GM18907 (cell line): Measurements from ENCODE around the gene CAPN5.
"Not testable (repeated sequence)": the region's sequence is repeated elsewhere in the genome, so short reads cannot be mapped to it uniquely, and the experiment has no call there.

Experiments used
- ATAC-seq: cut with Tn5 transposase; IDR thresholded peaks from one replicate; pipeline ENCODE4 v1.9.1; 2021; ENCODE audit warnings: mild to moderate bottlenecking, moderate library complexity; ENCODE audit not compliant: unreplicated experiment

Gene CAPN5

DNA sequence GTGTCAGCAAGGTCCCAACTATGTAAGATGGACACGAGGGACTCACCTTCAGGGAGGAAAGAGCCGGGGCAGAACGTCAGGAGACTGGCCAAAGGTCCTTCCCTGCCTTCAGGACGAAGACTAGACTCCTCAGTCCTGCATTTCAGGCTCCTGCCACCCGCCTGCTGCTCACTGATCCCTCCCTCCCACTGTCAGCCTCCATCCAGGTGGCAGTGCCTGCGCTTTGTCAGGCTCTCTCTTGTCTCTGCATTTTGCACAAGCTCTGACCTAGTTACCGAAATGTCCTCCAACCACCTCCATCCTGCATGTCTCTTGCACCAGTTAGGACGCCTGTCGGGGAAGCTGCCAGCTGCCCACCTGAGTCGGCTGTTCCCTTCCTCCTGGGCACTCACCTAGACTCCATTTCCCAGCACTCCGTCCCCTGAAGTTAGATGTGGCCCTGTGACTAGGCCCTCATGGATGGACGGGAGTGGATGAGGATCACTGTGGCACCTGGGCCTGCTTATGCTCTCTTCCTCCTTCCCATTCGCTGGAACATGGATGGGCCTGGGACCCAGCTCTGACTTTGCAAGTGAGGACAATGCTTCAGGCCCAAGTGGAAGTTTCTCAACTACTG lies 24.6 kb upstream of the CAPN5 start:
- no peak for ATAC-seq

DNA sequence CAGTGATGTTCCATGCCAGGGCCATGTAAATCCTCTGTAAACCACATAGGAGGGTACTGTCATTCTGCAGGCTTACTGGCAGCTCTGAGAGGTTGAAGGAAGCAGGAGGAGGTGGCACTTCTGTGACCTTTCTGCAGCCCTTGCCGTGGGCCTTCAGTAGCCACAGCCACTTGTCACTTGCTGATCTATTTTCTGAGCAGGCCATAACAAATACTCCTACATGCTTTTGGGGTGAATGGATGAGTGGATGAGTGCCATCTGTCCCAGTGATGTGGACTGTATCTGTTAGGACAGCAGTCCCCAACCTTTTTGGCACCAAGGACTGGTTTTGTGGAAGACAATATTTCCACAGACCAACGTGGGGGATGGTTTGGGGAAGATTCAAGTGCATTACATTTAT lies 22.4 kb upstream of the CAPN5 start:
- no peak for ATAC-seq

DNA sequence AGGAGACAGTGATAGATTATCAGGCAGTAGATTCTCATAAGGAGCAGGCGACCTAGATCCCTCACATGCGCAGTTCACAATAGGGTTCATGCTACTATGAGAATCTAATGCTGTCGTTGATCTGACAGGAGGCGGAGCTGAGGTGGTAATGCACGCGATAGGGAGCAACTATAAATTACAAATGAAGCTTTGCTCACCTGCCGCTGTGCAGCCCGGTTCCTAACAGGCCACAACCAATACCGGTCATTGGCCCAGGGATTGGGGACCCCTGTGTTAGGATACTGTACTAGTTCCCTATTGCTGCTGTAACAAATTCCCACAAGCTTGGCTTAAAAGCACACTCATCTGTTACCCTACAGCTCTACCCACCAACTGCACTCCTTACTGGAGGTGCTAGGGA lies 21.9 kb upstream of the CAPN5 start:
- no peak for ATAC-seq

DNA sequence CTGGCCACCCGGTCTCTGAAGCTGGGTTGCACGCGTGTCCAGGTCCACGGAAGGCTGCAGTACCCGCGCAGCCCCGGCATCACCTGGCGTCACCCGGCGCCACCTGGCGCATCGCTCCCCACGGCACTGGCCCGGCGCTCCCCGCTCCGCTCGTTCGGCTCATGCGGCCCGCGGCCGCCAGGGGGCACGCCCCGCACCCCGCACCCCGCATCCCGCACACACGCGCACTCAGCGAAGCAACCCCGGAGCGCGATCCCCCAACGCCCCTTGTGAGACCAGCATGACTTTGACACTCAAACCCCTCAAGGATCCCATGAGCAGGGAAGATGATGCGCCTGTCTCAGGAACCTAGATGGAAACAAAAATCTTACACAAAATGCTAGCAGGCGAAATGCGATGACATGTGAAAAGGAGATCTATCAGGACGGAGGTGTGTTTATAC lies 20.7 kb upstream of the CAPN5 start:
- no peak for ATAC-seq

DNA sequence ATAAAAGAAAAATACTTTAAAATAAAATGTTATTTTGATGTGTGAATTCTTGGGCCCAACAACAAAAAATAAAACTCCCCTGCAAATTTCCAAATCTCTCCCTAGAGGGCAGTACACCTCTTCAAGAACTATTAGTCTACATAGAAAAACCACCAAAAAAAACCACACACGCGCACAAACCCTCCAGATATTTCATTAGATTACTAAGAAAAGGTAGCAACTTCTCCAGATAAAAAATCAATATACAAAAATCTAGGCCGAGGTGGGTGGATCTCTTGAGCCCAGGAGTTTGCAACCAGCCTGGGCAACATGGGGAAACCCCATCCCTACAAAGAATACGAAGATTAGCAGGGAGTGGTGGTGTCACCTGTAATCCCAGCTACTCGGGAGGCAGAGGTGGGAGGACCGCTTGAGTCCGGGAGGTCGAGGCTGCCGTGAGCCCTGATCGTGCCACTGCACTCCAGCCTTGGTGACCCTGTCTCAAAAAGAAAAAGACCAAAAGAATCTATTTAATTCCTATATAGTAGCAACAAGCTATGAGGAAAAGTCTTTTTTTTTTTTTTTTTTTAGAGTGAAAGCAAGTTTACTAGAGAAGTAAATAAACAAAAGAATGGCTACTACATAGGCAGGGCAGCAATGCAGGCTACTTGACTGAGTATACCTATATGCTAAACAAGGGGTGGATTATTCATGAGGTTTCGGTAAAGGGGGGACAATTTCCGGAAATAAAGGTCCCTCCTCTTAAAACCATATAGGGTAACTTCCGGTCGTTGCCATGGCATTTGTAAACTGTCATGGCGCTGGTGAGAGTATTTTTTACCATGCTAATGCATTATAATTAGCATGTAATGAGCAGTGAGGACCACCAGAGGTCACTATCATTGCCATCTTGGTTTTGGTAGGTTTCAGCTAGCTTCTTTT lies 19.5 kb upstream of the CAPN5 start:
- ATAC-seq = peak; percentile 82

DNA sequence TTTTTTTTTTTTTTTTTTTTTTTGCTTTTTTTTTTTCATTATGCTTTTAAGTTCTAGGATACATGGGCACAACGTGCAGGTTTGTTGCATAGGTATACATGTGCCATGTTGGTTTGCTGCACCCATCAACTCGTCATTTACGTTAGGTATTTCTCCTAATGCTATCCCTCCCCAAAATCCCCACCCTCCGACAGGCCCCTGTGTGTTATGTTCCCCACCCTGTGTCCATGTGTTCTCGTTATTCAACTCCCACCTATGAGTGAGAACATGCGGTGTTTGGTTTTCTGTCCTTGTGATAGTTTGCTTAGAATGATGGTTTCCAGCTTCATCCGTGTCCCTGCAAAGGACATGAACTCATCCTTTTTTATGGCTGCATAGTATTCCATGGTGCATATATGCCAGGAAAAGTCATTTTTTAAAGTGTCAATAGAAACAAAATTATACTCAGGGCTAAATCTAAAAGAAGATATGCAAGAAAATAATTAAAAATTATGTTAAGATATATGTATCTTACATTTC lies 18.8 kb upstream of the CAPN5 start:
- ATAC-seq = not testable (repeated sequence)

DNA sequence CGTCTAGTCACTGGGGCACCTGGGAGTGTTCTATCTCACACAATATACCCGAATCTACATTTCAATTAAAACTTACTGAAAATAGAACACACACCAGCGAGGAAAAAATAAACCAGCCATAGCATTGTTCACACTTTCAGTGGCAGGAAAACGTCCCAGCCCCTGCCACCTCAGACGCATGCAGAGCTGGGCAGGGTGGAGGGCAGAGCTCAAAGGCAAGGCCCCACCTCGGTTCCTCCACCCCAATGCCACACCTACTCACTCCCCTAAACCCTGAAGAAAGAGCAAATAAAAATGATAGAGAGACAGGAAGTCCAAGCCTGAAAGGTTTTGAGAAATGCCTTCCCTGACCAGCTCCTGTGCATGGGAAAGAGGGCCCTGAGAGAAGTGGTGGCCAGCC lies 17.7 kb upstream of the CAPN5 start:
- ATAC-seq = no peak

DNA sequence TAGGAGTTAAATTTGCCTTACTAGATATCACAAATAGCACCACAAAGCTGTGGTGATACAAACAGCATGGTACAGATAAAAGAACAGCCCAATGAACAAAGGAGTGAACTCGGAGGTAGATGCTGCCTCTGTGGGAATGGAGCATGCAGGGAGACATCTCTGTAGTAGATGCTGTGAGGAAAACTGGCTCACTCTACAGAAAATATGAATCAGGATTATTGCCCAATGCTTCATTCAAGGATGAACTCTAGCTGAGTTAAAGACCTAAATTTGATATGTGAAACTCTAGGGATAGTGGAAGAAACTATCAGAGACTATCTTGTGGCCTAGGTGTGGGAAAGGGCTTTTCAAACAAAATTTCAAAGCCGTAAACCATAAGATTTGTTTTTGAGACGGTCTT lies 15.3 kb upstream of the CAPN5 start:
- no peak for ATAC-seq

DNA sequence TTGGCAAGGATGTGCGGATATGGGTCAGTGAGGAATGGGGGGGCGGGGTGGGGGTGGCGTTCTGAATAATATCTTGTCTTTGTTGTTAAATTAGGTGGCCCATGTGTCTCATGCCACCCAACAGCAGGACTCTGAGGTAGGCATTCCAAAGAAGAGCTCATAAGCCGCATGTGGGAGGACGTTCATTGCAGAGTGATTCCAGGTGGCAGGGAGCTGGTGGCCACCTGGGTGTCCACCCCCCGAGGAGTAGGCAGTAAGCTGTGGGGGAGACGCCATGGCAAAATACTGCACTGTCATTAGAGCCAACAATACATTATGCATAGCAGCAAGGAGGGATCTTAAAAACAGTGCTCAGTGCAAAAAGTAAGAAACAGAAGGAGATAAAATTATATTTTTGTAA lies 14.3 kb upstream of the CAPN5 start:
- no peak for ATAC-seq

DNA sequence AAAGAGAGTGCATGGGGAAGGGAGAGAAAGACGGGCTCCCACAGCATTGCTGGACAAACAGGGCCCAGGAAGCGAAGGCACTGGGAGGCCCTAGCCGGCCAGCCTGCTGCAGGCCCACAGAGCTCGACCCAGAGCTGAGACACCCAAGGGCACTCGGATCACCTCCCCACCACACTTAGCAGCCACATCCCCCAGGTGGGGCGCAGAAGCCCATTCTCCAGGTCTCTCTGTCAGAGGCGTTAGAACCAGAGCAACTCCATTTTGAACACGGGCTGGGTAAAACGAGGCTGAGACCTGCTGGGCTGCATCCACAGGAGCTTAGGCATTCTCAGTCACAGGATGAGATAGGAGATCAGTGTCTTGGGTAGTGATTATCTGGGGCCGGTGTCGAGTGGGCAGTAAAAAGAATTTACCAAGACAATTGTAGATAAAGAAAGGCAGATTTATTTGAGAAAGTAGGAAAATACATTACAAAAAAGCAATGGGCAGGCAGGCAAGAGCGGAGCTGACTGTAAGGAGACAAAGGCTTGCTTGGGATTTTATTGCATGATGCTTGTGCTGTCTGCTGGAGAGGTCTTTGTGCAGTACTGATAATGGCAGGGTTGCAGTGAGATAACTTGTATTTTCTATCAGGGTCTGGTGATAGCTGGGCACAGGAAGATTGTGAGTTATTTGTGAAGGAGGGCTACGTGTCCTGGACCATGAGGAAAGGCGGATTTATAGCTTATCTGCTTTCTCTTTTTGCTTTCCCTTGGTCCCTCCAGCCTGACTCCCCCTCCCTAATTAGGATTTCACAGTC lies 13.4 kb upstream of the CAPN5 start:
- ATAC-seq = no peak

DNA sequence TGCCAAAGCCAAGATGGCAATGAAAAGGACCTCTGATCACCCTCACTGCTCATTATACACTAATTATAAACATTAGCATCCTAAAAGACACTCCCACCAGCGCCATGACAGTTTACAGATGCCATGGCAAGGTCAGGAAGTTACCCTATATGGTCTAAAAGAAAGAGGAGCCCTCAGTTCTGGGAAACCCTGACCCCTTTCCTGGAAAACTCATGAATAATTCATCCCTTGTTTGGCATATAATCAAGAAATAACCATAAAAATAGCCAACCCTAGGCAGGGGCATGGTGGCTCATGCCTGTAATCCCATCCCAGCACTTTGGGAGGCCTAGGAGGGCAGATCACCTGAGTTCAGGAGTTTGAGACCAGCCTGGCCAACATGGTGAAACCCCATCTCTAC lies 12.7 kb upstream of the CAPN5 start:
- no peak for ATAC-seq

DNA sequence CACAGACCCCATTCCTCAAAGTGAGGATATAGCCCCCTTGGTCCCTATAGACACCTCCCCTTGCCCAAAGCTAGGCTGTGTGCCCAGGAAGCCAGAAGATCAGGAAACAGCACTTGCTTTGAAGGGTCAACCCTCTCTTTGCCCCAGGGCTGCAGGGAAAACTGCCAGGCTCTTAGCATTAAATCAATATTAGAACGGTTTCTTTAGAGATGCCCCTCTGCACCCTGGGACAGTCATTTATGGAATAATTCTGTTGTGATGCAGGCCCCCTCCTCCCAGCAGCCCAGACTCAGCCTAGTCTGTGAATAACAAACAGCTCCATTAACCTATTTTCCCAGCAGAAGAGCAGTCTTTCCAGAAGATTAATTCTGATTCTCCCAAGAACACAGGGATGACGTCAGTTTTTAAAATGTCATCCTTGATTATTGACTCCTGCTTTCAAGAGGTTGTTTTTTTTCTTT lies 11.6 kb upstream of the CAPN5 start:
- no peak for ATAC-seq

DNA sequence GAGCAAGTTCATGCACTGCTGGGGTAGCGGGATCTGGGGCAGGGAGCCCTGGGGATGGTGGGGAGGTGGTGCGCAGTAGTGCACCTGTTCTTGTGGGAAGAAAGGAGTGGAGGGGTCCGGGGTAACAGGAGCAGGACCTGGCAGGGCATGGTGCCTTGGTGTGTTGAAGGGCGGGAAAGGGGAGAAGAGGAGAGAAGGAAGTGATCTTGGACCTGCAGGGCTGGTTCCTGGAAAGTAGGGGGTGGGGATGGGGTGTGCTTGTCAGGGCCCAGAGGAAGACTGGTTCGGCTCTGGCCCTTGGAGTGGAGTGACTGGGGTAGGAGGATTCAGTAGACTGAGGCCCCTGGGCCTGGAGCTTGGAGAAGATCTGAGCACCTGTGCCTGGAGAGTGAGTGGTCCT lies 10.9 kb upstream of the CAPN5 start:
- ATAC-seq = no peak

DNA sequence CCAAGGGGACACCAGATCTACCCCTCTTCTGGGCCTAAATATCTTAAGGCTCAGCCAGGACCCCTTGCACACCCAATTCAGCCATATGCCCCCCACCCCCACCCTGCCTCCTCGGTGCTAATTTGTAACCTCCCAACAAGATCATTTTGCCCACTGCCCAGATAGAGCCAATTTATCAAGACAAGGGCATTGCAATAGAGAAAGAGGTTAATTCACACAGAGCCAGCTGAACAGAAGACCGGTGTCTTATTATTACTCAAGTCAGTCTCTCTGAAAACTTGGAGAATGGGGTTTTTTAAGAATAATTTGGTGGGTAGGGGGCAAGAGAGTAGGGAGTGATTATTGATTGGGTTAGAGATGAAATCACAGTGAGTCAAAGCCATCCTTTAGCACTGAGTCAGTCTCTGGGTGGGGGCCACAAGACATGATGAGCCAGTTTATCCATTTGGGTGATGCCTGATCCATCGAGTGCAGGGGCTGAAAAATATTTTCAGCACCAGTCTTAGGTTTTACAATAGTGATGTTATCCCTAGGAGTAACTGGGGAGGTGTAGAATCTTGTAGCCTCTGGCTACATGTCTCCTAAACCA lies 9.9 kb upstream of the CAPN5 start:
- no peak for ATAC-seq

DNA sequence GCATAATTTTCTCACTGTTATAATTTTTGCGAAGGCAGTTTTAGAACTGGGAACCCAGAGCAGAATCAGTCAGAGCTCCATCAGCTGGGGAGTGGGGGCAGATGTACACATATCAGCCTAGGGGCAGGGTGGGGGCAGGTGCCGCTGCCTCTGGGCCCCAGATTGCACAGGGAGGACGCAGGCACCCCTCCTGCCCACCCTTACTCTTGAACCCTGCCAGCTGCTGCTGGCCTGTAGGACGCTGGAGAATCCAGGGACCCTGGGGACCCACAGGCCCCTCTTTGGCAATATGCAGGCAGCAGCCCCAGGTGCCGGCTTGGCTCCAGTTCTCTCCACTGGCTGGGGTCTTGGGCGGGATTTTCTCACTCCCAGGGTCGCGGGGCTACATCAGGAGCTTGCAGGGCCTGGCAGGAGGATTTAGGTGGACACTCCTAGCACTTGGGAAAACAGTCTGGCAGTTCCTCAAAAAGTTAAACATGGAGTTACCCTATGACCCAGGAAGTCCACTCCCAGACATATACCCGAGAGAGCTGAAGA lies 8.8 kb upstream of the CAPN5 start:
- no peak for ATAC-seq

DNA sequence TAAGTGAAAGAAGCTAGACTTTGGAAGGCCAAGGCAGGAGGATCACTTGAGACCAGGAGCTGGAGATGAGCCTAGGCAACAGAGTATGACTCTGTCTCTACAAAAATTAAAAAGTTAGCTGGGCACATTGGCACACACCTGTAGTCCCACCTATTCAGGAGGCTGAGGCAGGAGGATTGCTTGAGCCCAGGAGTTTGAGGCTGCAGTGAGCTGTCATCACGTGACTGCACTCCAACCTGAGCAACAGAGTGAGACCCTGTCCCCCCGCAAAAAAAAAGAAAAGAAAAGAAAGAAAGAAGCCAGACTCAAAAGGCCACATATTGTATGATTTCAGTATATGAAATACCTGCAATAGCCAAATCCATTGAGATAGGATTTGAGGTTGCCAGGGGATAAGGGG lies 7.9 kb upstream of the CAPN5 start:
- ATAC-seq = no peak

DNA sequence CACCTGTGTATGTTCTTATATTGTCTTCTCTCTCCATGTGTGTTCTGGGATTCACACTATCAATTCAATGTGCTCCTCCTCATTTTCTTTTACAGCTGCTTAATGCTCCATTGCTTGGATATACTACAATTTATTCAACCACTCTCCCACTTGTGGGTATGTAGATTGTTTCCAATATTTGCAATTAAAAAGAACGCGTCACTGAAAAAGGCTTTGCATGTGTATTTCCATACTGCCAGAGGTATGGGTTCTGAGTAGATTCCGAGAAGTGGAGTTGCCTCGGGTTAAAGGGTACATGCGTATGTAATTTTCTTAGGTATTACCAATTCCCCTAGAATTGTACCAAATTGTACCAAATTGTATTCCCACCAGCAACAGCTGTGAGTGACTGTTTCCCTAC lies 7.0 kb upstream of the CAPN5 start:
- ATAC-seq = no peak

DNA sequence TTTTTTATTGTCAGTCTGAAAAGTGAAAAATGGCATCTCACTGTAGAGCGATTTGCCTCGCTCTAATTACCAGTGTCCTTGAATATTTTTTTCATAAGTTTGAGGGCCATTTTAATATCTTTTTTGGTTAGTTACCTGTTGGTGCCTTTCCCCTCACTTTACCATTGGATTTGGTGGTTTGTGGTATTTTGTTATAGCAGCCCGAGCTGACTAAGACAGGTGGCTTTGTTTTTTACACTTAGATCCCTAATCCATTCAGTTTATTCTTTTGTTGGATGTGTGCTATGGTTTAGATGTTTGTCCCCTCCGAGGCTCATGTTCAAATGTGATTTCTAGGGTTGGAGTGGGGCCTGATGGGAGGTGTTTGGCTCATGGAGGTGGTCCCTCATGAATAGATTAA lies 6.5 kb upstream of the CAPN5 start:
- no peak for ATAC-seq

DNA sequence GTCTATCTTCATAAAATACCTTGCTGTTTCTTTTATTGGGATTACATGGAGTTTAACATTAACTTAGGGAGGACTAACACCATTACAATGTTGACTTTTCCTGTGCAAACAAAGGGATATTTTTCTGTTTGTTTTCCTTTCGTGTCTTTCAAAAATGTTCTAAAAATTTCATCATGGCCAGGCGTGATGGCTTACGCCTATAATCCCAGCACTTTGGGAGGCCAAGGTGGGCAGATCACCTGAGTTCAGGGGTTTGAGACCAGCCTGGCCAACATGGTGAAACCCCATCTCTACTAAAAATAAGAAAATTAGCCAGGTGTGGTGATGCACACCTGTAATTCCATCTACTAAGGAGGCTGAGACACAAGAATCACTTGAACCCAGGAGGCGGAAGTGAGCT lies 5.5 kb upstream of the CAPN5 start:
- ATAC-seq = not testable (repeated sequence)

DNA sequence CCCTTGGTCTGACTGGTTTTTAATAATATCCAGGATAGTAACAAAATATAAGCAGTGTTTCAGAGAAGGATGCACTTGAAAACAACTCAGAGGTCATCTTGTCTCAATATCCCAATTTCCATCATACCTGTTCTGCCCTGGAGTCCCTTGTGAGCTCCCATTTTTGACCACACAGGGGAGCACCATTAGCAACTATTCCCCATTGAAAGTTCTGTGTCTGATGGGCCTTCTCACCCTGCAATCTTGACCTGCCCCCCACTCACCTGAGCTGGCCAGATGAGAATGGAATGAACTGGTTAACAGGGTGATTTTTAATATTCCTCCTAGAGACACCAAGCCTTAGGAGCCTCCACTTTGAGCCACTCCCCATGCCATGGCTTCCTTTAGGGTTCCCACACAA lies 3.8 kb upstream of the CAPN5 start:
- no peak for ATAC-seq

DNA sequence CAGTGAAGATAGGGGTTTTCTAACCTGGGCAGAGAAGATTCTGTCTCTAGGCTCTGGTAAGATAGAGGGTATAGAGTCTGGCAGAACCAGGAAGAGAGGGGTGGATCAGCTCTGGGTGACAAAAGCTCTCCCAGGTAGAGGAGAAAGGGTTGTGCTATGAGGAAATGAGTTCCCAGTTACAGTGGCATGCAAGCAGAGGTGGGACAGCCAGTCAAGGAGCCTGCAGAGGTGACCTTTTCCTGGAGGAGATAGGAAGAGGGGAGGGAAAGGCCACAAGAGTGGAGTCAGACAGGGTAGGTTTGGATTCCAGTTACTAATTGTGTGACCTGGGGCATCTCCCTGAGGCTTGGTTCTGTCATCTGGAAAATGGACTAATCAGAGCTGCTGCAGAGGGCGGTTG lies 3.4 kb upstream of the CAPN5 start:
- ATAC-seq = no peak
